ENCODE results near the gene PLA2G2C. TPM values are rescaled to one million over a fixed set of nuclear protein-coding genes. Genes with fewer than 3 reads are reported as not detected.

The PLA2G2C gene
- total RNA-seq, 4 donors from 2014 or later, result not detected

- Histone ChIP-seq H3K27me3 (no peaks in the 10 kb centered on the region), H3K4me3 (no peak overlapping the region), H3K27ac (no peak overlapping the region), H3K36me3 (no peaks in the 10 kb centered on the region), H3K4me1 (no peaks in the 10 kb centered on the region), H3K9me3 (no peaks in the 10 kb centered on the region)
- no peak for DNase-seq
- intact Hi-C loops (cut with DNase I; ENCODE audit: low total_unique reads), result no loop called here
- TF ChIP-seq POLR2A (IDR thresholded peaks at IDR 0.05), result no peak
- TF ChIP-seq CTCF (IDR thresholded peaks at IDR 0.05), result no peak
Observed at GRCh38 chr1:20125100-20125499, 61.2 kb downstream of the PLA2G2C start.

- no peaks in the 10 kb centered on the region for H3K9me3 ChIP-seq
- TF ChIP-seq POLR2A (IDR thresholded peaks at IDR 0.05) (no peak), CTCF (IDR thresholded peaks at IDR 0.05) (no peak)
- H3K4me3 ChIP-seq, result no peak overlapping the region
- intact Hi-C loops (cut with DNase I; ENCODE audit: low total_unique reads), result no loop called here
- peak in 1 of 2 donors; percentile 21 for DNase-seq
- H3K4me1 ChIP-seq, result no peaks in the 10 kb centered on the region
- H3K27me3 ChIP-seq, result no peaks in the 10 kb centered on the region
- no peak overlapping the region for H3K27ac ChIP-seq
- H3K36me3 ChIP-seq, result no peaks in the 10 kb centered on the region
Observed at GRCh38 chr1:20124456-20125057, 61.8 kb downstream of the PLA2G2C start.

GRCh38 chr1:20123722-20124455 is 62.4 kb downstream of the PLA2G2C start:
- no peak overlapping the region for H3K27ac ChIP-seq
- H3K4me3 ChIP-seq, result no peak overlapping the region
- no peaks in the 10 kb centered on the region for H3K9me3 ChIP-seq
- no peak for TF ChIP-seq CTCF (IDR thresholded peaks at IDR 0.05)
- no peak for TF ChIP-seq POLR2A (IDR thresholded peaks at IDR 0.05)
- intact Hi-C loops (cut with DNase I; ENCODE audit: low total_unique reads), result no loop called here
- no peak for DNase-seq
- no peaks in the 10 kb centered on the region for H3K36me3 ChIP-seq
- no peaks in the 10 kb centered on the region for H3K27me3 ChIP-seq
- no peaks in the 10 kb centered on the region for H3K4me1 ChIP-seq

GRCh38 chr1:20120796-20121195 is 65.5 kb downstream of the PLA2G2C start:
- Histone ChIP-seq H3K27me3 (no peaks in the 10 kb centered on the region), H3K4me1 (no peaks in the 10 kb centered on the region), H3K4me3 (no peak overlapping the region), H3K27ac (no peak overlapping the region), H3K9me3 (no peaks in the 10 kb centered on the region), H3K36me3 (no peaks in the 10 kb centered on the region)
- DNase-seq, result no peak
- TF ChIP-seq CTCF (IDR thresholded peaks at IDR 0.05), result no peak
- no peak for TF ChIP-seq POLR2A (IDR thresholded peaks at IDR 0.05)
- intact Hi-C loops (cut with DNase I; ENCODE audit: low total_unique reads), result no loop called here

GRCh38 chr1:20119347-20119746 is 67.0 kb downstream of the PLA2G2C start, which contains the start of gene PLA2G2D:
PLA2G2D (minus strand) TSS chr1:20119536; CDS start chr1:20119498, 38 bp downstream.
- no peak for TF ChIP-seq CTCF (IDR thresholded peaks at IDR 0.05)
- no peak for TF ChIP-seq POLR2A (IDR thresholded peaks at IDR 0.05)
- H3K4me3 ChIP-seq, result no peak within 1 kb of the TSS
- no peaks in the 10 kb centered on the region for H3K4me1 ChIP-seq
- no peak for DNase-seq
- intact Hi-C loops (cut with DNase I; ENCODE audit: low total_unique reads), result no loop called here
- H3K9me3 ChIP-seq, result no peaks in the 10 kb centered on the region
- no peaks in the 10 kb centered on the region for H3K27me3 ChIP-seq
- no peaks in the 10 kb centered on the region for H3K36me3 ChIP-seq
- H3K27ac ChIP-seq, result no peak within 1 kb of the TSS
